ENCODE data around the gene VDAC1.
"Not testable (repeated sequence)": the region's sequence is repeated elsewhere in the genome, so short reads cannot be mapped to it uniquely, and the experiment has no call there.

The VDAC1 gene

GRCh38 chr5:133967698-133968203 is 37.0 kb downstream of the VDAC1 start:
- DNase-seq (ENCODE audit: low read depth in 2 of 2), result no peak

- DNase-seq (ENCODE audit: low read depth in 2 of 2), result no peak
These were observed 37.7 kb downstream of the VDAC1 start for GRCh38 chr5:133967124-133967523.

- DNase-seq (ENCODE audit: low read depth in 2 of 2), result no peak
These were observed 38.7 kb downstream of the VDAC1 start for GRCh38 chr5:133966090-133966489.

- no peak for DNase-seq (ENCODE audit: low read depth in 2 of 2)
These were observed 41.2 kb downstream of the VDAC1 start for GRCh38 chr5:133963493-133964128.

GRCh38 chr5:133962801-133963476 is 41.8 kb downstream of the VDAC1 start:
- DNase-seq (ENCODE audit: low read depth in 2 of 2), result no peak

- no peak for DNase-seq (ENCODE audit: low read depth in 2 of 2)
These were observed 42.6 kb downstream of the VDAC1 start for GRCh38 chr5:133962131-133962530.

- DNase-seq (ENCODE audit: low read depth in 2 of 2), result no peak
These were observed 45.1 kb downstream of the VDAC1 start for GRCh38 chr5:133959643-133960042.

GRCh38 chr5:133957591-133957990 is 47.2 kb downstream of the VDAC1 start:
- DNase-seq (ENCODE audit: low read depth in 2 of 2), result no peak

- DNase-seq (ENCODE audit: low read depth in 2 of 2), result no peak
These were observed 47.7 kb downstream of the VDAC1 start for GRCh38 chr5:133957080-133957479.

- not testable (repeated sequence) for DNase-seq (ENCODE audit: low read depth in 2 of 2)
These were observed 48.6 kb downstream of the VDAC1 start for GRCh38 chr5:133956196-133956595.

- no peak for DNase-seq (ENCODE audit: low read depth in 2 of 2)
These were observed 51.1 kb downstream of the VDAC1 start for GRCh38 chr5:133953568-133954145.

GRCh38 chr5:133952729-133953567 is 51.8 kb downstream of the VDAC1 start:
- no peak for DNase-seq (ENCODE audit: low read depth in 2 of 2)

GRCh38 chr5:133950821-133951612 is 53.8 kb downstream of the VDAC1 start:
- DNase-seq (ENCODE audit: low read depth in 2 of 2), result no peak

GRCh38 chr5:133948721-133949120 is 56.1 kb downstream of the VDAC1 start:
- DNase-seq (ENCODE audit: low read depth in 2 of 2), result no peak

- no peak for DNase-seq (ENCODE audit: low read depth in 2 of 2)
These were observed 57.3 kb downstream of the VDAC1 start for GRCh38 chr5:133947431-133947841.

- DNase-seq (ENCODE audit: low read depth in 2 of 2), result no peak
These were observed 59.2 kb downstream of the VDAC1 start for GRCh38 chr5:133945568-133945967.

GRCh38 chr5:133944263-133945185 is 60.3 kb downstream of the VDAC1 start:
- DNase-seq (ENCODE audit: low read depth in 2 of 2), result peak in 1 of 2 donors; percentile 40

GRCh38 chr5:133943475-133943817 is 61.3 kb downstream of the VDAC1 start:
- DNase-seq (ENCODE audit: low read depth in 2 of 2), result no peak

GRCh38 chr5:133942614-133943474 is 61.9 kb downstream of the VDAC1 start:
- no peak for DNase-seq (ENCODE audit: low read depth in 2 of 2)

Data from stimulated activated CD8-positive, alpha-beta memory T cell treated with anti-CD3 and anti-CD28 coated beads, Interleukin-2, amount 100 ng/mL, for 48 hours (primary cell).